Measurements from ENCODE around the gene ZNF441. TPM values are rescaled to one million over a fixed set of nuclear protein-coding genes. Genes with fewer than 3 reads are reported as not detected.

ZNF441 gene
- total RNA-seq, 1 donor from 2014 or later = 2.0 TPM

DNA sequence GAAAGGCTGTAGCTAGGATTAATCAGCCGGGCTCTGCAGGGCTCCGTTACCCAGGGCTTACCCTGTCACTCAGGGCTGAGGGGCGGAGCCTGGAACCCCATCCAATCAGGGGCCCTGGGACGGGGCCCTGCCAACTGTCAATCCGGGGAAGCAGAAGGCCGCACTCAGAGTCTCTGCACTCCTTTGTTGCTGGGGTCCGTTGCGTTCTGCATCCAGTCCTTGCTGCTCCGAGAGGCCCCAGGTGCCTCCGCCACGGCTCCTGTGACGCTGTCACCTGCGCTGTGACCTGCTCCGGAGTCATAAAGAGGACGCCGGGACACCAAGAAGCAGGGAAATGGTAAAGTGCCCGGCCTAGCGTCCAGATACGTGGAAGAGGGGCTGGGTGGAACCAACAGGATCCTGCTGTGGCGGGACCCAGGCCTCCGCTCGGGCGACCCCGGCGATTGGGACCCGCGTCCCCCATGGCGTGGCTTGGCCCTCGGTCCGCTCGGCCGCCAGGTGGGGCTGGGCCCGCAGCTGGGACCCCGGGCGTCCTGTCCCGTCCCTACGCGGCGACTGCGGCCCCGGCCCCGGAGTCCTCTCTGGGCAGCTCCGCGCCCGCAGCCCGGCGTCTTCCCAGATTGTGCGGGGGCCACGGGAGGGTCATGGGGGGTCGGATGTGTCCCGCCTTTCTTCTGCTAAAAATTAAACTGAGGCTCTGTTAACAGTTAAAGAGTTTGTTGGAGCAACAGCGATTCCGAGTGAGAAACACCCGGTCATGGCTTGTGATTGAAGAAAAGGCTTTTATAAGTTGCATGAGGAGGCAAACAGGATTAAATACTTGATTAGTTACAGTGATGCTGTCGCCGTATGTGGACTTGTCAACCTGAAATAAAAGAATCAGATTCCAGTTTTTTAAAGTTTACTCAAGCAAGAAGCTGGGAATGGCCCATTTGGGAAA, 31.9 kb downstream of the ZNF441 start, which contains the start of gene ZNF491:
ZNF491 (plus strand) TSS at position 133 of the 940 bp plus-strand sequence. CDS start 7,431 bp downstream, outside the sequence.
- H3K4me3 ChIP-seq (ENCODE audit: low read depth, low read length) = peak within 1 kb of the TSS; percentile 77
- no peak for DNase-seq (ENCODE audit: low read depth)
- TF ChIP-seq, protein P1, sequence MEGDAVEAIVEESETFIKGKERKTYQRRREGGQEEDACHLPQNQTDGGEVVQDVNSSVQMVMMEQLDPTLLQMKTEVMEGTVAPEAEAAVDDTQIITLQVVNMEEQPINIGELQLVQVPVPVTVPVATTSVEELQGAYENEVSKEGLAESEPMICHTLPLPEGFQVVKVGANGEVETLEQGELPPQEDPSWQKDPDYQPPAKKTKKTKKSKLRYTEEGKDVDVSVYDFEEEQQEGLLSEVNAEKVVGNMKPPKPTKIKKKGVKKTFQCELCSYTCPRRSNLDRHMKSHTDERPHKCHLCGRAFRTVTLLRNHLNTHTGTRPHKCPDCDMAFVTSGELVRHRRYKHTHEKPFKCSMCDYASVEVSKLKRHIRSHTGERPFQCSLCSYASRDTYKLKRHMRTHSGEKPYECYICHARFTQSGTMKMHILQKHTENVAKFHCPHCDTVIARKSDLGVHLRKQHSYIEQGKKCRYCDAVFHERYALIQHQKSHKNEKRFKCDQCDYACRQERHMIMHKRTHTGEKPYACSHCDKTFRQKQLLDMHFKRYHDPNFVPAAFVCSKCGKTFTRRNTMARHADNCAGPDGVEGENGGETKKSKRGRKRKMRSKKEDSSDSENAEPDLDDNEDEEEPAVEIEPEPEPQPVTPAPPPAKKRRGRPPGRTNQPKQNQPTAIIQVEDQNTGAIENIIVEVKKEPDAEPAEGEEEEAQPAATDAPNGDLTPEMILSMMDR (conservative IDR thresholded peaks at IDR 0.05; ENCODE audit: low read depth, low read length) = no peak

DNA sequence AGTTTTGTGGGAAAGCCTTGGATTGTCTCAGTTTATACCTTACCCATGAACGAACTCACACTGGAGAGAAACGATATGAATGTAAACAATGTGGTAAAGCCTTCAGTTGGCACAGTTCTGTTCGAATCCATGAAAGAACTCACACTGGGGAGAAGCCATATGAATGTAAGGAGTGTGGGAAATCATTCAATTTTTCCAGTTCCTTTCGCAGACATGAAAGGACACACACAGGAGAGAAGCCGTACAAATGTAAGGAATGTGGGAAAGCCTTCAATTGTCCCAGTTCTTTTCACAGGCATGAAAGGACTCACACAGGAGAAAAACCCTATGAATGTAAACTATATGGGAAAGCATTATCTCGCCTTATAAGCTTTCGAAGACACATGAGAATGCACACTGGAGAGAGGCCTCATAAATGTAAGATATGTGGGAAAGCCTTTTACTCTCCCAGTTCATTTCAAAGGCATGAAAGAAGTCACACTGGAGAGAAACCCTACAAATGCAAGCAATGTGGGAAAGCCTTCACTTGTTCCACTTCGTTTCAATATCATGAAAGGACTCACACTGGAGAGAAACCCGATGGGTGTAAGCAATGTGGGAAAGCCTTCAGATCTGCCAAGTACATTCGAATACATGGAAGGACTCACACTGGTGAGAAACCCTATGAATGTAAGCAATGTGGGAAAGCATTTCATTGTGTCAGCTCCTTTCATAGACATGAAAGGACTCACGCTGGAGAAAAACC, 39.7 kb downstream of the ZNF441 start:
- no peak overlapping the region for H3K4me3 ChIP-seq (ENCODE audit: low read depth, low read length)
- TF ChIP-seq, protein P1 (conservative IDR thresholded peaks at IDR 0.05; ENCODE audit: low read depth, low read length) = no peak
- DNase-seq (ENCODE audit: low read depth) = no peak

- TF ChIP-seq, protein P1 (conservative IDR thresholded peaks at IDR 0.05; ENCODE audit: low read depth, low read length) = no peak
- no peak overlapping the region for H3K4me3 ChIP-seq (ENCODE audit: low read depth, low read length)
- DNase-seq (ENCODE audit: low read depth) = no peak
These were observed 40.2 kb downstream of the ZNF441 start for GRCh38 chr19:11807099-11807380.

GRCh38 chr19:11813703-11814028, 46.9 kb downstream of the ZNF441 start:
- DNase-seq (ENCODE audit: low read depth) = no peak
- TF ChIP-seq, protein P1 (conservative IDR thresholded peaks at IDR 0.05; ENCODE audit: low read depth, low read length) = no peak
- peak overlapping the region; percentile 93 for H3K4me3 ChIP-seq (ENCODE audit: low read depth, low read length)

DNA sequence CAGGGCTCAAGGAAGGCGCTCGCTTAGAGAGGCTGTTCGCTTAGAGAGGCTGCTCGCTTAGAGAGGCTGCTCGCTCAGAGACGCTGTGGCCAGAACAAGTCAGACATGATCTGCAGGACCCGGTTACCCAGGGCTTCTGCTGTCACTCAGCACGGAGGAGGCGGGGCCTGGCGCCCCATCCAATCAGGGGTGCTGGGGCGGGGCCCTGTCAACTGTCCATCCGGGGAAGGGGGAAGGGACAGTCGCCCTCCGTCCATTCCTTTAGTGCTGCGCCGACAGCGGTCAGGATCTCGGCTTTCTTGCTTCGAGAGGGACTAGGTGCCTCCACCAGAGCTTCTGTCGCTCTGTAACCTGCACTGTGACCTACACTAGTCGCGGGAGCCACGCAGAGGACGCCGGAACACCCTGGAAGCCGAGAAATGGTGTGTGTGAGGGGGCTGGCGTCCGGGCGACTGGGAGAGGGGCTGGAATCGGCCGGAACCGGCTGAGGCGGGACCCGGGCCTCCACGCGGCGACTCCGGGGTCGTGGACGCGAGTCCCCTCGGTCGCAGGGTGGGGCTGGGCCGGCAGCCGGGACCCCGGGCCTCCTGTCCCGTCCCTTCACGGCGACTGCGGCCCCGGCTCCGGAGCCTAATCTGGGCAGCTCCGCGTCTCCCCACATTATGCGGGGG, 47.4 kb downstream of the ZNF441 start, which contains the start of gene ZNF440:
ZNF440 (plus strand) TSS at position 245 of the 671 bp plus-strand sequence; CDS start at position 420, 175 bp downstream.
- no peak for DNase-seq (ENCODE audit: low read depth)

GRCh38 chr19:11814700-11815035, 47.9 kb downstream of the ZNF441 start:
- TF ChIP-seq, protein P1 (conservative IDR thresholded peaks at IDR 0.05; ENCODE audit: low read depth, low read length) = no peak
- no peak for DNase-seq (ENCODE audit: low read depth)
- peak overlapping the region; percentile 93 for H3K4me3 ChIP-seq (ENCODE audit: low read depth, low read length)

More for the DNA sequence above, 47.4 kb downstream of the ZNF441 start, which contains the start of gene ZNF440:
- TF ChIP-seq, protein P1 (conservative IDR thresholded peaks at IDR 0.05; ENCODE audit: low read depth, low read length) = no peak
- H3K4me3 ChIP-seq (ENCODE audit: low read depth, low read length) = peak within 1 kb of the TSS; percentile 93

All from epithelial cell of proximal tubule (primary cell).